Panc1 (cell line): ENCODE measurements around the gene ZC3H12C. TPM values are rescaled to one million over a fixed set of nuclear protein-coding genes. Genes with fewer than 3 reads are reported as not detected.

Source experiments
- ATAC-seq: fragments of 200-7000 bp; cut with Tn5 transposase; 2 replicates; pipeline ENCODE4 v1.9.1; 2020; ENCODE audit warnings: mild to moderate bottlenecking, moderate library complexity
- BruUV-seq: library from RNA; stranded (reverse); fragments of 400-500 nt; replicated peaks from 2 replicates; lab custom pipeline; 2021; lab: Mats Ljungman, UMichigan
- CTCF ChIA-PET: fragments of 300-600 bp; sonication (Branson Sonifier 250); formaldehyde crosslinking; loops from one replicate; lab custom pipeline; 2022; ENCODE audit warnings: antibody characterized with exemption; lab: Charles Lee
- POLR2A ChIA-PET: fragments of 300-600 bp; sonication (Branson Sonifier 250); formaldehyde crosslinking; loops from one replicate; lab custom pipeline; 2022; ENCODE audit warnings: antibody characterized with exemption; lab: Charles Lee
- DNase-seq: peaks from one replicate; pipeline ENCODE4 v3.0.0-alpha.2; 2010; ENCODE audit warnings: low read depth, low spot score
- H3K27ac ChIP-seq: 2 replicates; pipeline ENCODE4 v1.5.1; 2011; ENCODE audit warnings: mild to moderate bottlenecking, low read length, inconsistent platforms
- H3K27me3 ChIP-seq: fragments of 200-500 bp; sonication (Bioruptor generic); 2 replicates; pipeline ENCODE4 v1.6.0; 2014; ENCODE audit warnings: low read length, inconsistent platforms; ENCODE audit not compliant: control insufficient read depth, insufficient read depth
- H3K36me3 ChIP-seq: fragments of 200-500 bp; sonication (Bioruptor generic); 2 replicates; pipeline ENCODE4 v1.5.1; 2014; ENCODE audit warnings: inconsistent platforms, mild to moderate bottlenecking, low read length, moderate library complexity; ENCODE audit not compliant: control insufficient read depth, insufficient read depth
- H3K4me1 ChIP-seq: 2 replicates; pipeline ENCODE4 v1.5.1; 2011; ENCODE audit warnings: inconsistent platforms, mild to moderate bottlenecking, low read length, moderate library complexity; ENCODE audit not compliant: control insufficient read depth, insufficient read depth
- H3K4me3 ChIP-seq, 2 experiments: 2 replicates each; pipeline ENCODE4 v1.5.1; 2011 to 2012; ENCODE audit warnings: low read depth in 2 of 2, low read length in 2 of 2, mild to moderate bottlenecking in 2 of 2, inconsistent platforms in 1 of 2, moderate library complexity in 1 of 2
- H3K9me3 ChIP-seq: fragments of 200-500 bp; sonication (Bioruptor generic); 2 replicates; pipeline ENCODE4 v1.5.1; 2014; ENCODE audit warnings: low read depth, mild to moderate bottlenecking, inconsistent platforms, low read length, moderate library complexity; ENCODE audit not compliant: control insufficient read depth, insufficient read depth
- CTCF ChIP-seq: fragments of 450-650 bp; IDR thresholded peaks from 2 replicates; pipeline ENCODE4 v1.5.1; 2017; ENCODE audit warnings: mild to moderate bottlenecking
- POLR2AphosphoS5 ChIP-seq: IDR thresholded peaks from 2 replicates; pipeline ENCODE4 v1.6.1; 2012; ENCODE audit warnings: mild to moderate bottlenecking, low read depth, low read length, moderate library complexity
- REST ChIP-seq, 2 experiments: IDR thresholded peaks; 2 replicates each; pipeline ENCODE4 v1.6.1; 2011 to 2012; ENCODE audit warnings: low read depth in 2 of 2, control low read depth in 1 of 2, low read length in 1 of 2, mild to moderate bottlenecking in 1 of 2, moderate library complexity in 1 of 2; ENCODE audit not compliant: insufficient read depth in 1 of 2
- SIN3A ChIP-seq: IDR thresholded peaks from 2 replicates; pipeline ENCODE4 v1.6.1; 2012; ENCODE audit warnings: low read depth, mild to moderate bottlenecking, low read length, moderate library complexity, borderline replicate concordance; ENCODE audit not compliant: insufficient read depth
- TCF7L2 ChIP-seq: IDR thresholded peaks from 2 replicates; pipeline ENCODE4 v1.6.1; 2011; ENCODE audit warnings: mild to moderate bottlenecking, low read depth, low read length, inconsistent platforms
- in situ Hi-C: cut with HindIII; loops from 2 replicates; pipeline ENCODE4 v1.10.0; 2016; ENCODE audit warnings: low sequenced_read_pairs, low pct_unique_long_range_greater_than_20kb
- intact Hi-C: fragments of 100-400 bp; cut with micrococcal nuclease; formaldehyde crosslinking; loops from one replicate; pipeline ENCODE4 v1.10.0; 2022; ENCODE audit not compliant: unreplicated experiment
- total RNA-seq: library from RNA; stranded (reverse); gene quantifications from one replicate; pipeline ENCODE4 v1.2.1, GENCODE V29; 2021; ENCODE audit not compliant: unreplicated experiment

The ZC3H12C gene
- total RNA-seq, 1 experiment from 2014 or later = 13.5 TPM

GRCh38 chr11:110156503-110156902, 63.3 kb downstream of the ZC3H12C start:
- Histone ChIP-seq H3K27ac (no peak overlapping the region), H3K27me3 (no peaks in the 10 kb centered on the region), H3K4me3 (no peak overlapping the region), H3K36me3 (no peaks in the 10 kb centered on the region; the same call in 1 of the 2 replicates), H3K9me3 (no peaks in the 10 kb centered on the region), H3K4me1 (no peaks in the 10 kb centered on the region)
- DNase-seq = no peak
- no peak for ATAC-seq
- POLR2A ChIA-PET = no interaction called here
- BruUV-seq = no TSS peak
- intact Hi-C loops = no loop called here
- no peak for TF ChIP-seq POLR2AphosphoS5
- TF ChIP-seq SIN3A = no peak
- CTCF ChIA-PET = no interaction called here
- in situ Hi-C loops = no loop called here

GRCh38 chr11:110158317-110159200, 65.4 kb downstream of the ZC3H12C start:
- Histone ChIP-seq H3K27me3 (no peaks in the 10 kb centered on the region), H3K27ac (no peak overlapping the region), H3K9me3 (no peaks in the 10 kb centered on the region), H3K4me3 (no peak overlapping the region), H3K4me1 (no peaks in the 10 kb centered on the region), H3K36me3 (no peaks in the 10 kb centered on the region; the same call in 1 of the 2 replicates)
- ChIA-PET POLR2A (no interaction called here), CTCF (no interaction called here)
- no TSS peak for BruUV-seq
- DNase-seq = no peak
- in situ Hi-C loops (no loop called here), intact Hi-C loops (no loop called here)
- ATAC-seq = no peak
- TF ChIP-seq CTCF (no peak), POLR2AphosphoS5 (no peak), REST (IDR thresholded peaks at IDR 0.05; ENCODE audit: insufficient read depth in 1 of 2, low read depth in 2 of 2, low read length in 1 of 2) (no peak), TCF7L2 (no peak), SIN3A (no peak)

GRCh38 chr11:110159476-110159875, 66.3 kb downstream of the ZC3H12C start:
- Histone ChIP-seq H3K27me3 (no peaks in the 10 kb centered on the region), H3K36me3 (no peaks in the 10 kb centered on the region; the same call in 1 of the 2 replicates), H3K27ac (no peak overlapping the region), H3K4me3 (no peak overlapping the region), H3K4me1 (no peaks in the 10 kb centered on the region), H3K9me3 (no peaks in the 10 kb centered on the region)
- intact Hi-C loops = no loop called here
- POLR2A ChIA-PET = no interaction called here
- no TSS peak for BruUV-seq
- CTCF ChIA-PET = no interaction called here
- ATAC-seq (no peak), DNase-seq (no peak)
- TF ChIP-seq SIN3A (no peak), POLR2AphosphoS5 (no peak), REST (IDR thresholded peaks at IDR 0.05; ENCODE audit: insufficient read depth in 1 of 2, low read depth in 2 of 2, low read length in 1 of 2) (no peak), TCF7L2 (no peak), CTCF (no peak)
- in situ Hi-C loops = no loop called here
